Activated CD8-positive, alpha-beta T cell treated with anti-CD3 and anti-CD28 coated beads, Interleukin-2, amount 10 ng/mL, durations not matched to agents 7 days and 5 days (primary cell): ENCODE results near the gene RAB27B. TPM values are rescaled to one million over a fixed set of nuclear protein-coding genes. Genes with fewer than 3 reads are reported as not detected.
A peak's percentile ranks its signal among the peaks of the same experiment; 100 is the strongest.

ENCODE experiments used
- ATAC-seq: fragments of 150-1000 bp; cut with Tn5 transposase; one replicate; pipeline ENCODE4 v1.10.0; 2021; ENCODE audit warnings: moderate library complexity
- CTCF ChIA-PET: fragments of 350-600 bp; sonication (Branson Sonifier 250); formaldehyde crosslinking; loops from one replicate; lab custom pipeline; 2021; ENCODE audit warnings: antibody characterized with exemption; lab: Charles Lee
- POLR2A ChIA-PET: fragments of 350-600 bp; sonication (Branson Sonifier 250); formaldehyde crosslinking; loops from one replicate; lab custom pipeline; 2021; ENCODE audit warnings: antibody characterized with exemption; lab: Charles Lee
- DNase-seq: peaks from one replicate; pipeline ENCODE4 v3.0.0-alpha.2; 2020
- H3K27ac Mint-ChIP-seq: one replicate; pipeline ENCODE4 v1.8.0; 2021; ENCODE audit warnings: mild to moderate bottlenecking, mixed read lengths
- H3K27me3 Mint-ChIP-seq: one replicate; pipeline ENCODE4 v1.8.0; 2021; ENCODE audit warnings: low read depth, mixed read lengths
- H3K36me3 Mint-ChIP-seq: one replicate; pipeline ENCODE4 v1.8.0; 2021; ENCODE audit warnings: low read depth, mixed read lengths
- H3K4me1 Mint-ChIP-seq: one replicate; pipeline ENCODE4 v1.8.0; 2021; ENCODE audit warnings: low read depth, mixed read lengths
- H3K4me3 Mint-ChIP-seq: one replicate; pipeline ENCODE4 v1.8.0; 2021; ENCODE audit warnings: mild to moderate bottlenecking, mixed read lengths
- H3K9me3 Mint-ChIP-seq: one replicate; pipeline ENCODE4 v1.8.0; 2022; ENCODE audit warnings: mixed read lengths; ENCODE audit not compliant: insufficient read depth
- total RNA-seq, 2 experiments: library from RNA; stranded (reverse); gene quantifications; one replicate each; pipeline ENCODE4 v1.2.3, GENCODE V29; 2021

The RAB27B gene
- 1 to 10 TPM; 1.7 to 2.0 TPM for total RNA-seq

GRCh38 chr18:54828281-54828881, at the start of gene RAB27B:
TSS of gene RAB27B (plus strand) at chr18:54828477. CDS start at chr18:54877586, 49,109 bp downstream.
- Mint-ChIP-seq H3K36me3 (no peaks in the 10 kb centered on the region), H3K9me3 (no peaks in the 10 kb centered on the region), H3K27me3 (peaks cover 35% of the 10 kb centered on the region), H3K27ac (no peak within 1 kb of the TSS), H3K4me1 (peaks cover 16% of the 10 kb centered on the region), H3K4me3 (peak within 1 kb of the TSS; percentile 67)
- POLR2A ChIA-PET: no interaction called here
- CTCF ChIA-PET: no interaction called here
- ATAC-seq (peak; percentile 97), DNase-seq (peak; percentile 75)

- no peak for ATAC-seq
- POLR2A ChIA-PET: no interaction called here
- H3K4me1 Mint-ChIP-seq: peaks cover 3% of the 10 kb centered on the region
- H3K27ac Mint-ChIP-seq: no peak overlapping the region
- H3K36me3 Mint-ChIP-seq: no peaks in the 10 kb centered on the region
- H3K9me3 Mint-ChIP-seq: no peaks in the 10 kb centered on the region
- CTCF ChIA-PET: no interaction called here
- no peak overlapping the region for H3K4me3 Mint-ChIP-seq
- peaks cover 11% of the 10 kb centered on the region for H3K27me3 Mint-ChIP-seq
- no peak for DNase-seq
Observed at GRCh38 chr18:54780285-54780861, 47.9 kb upstream of the RAB27B start.

GRCh38 chr18:54780970-54781369, 47.3 kb upstream of the RAB27B start:
- Mint-ChIP-seq H3K4me1 (peaks cover 3% of the 10 kb centered on the region), H3K27me3 (peaks cover 8% of the 10 kb centered on the region), H3K36me3 (no peaks in the 10 kb centered on the region), H3K4me3 (no peak overlapping the region), H3K27ac (no peak overlapping the region), H3K9me3 (no peaks in the 10 kb centered on the region)
- POLR2A ChIA-PET: no interaction called here
- DNase-seq (no peak), ATAC-seq (no peak)
- CTCF ChIA-PET: no interaction called here

- no peak for DNase-seq
- Mint-ChIP-seq H3K27ac (no peak overlapping the region), H3K9me3 (no peaks in the 10 kb centered on the region), H3K4me1 (peaks cover 3% of the 10 kb centered on the region), H3K27me3 (peaks cover 6% of the 10 kb centered on the region), H3K4me3 (no peak overlapping the region), H3K36me3 (no peaks in the 10 kb centered on the region)
- ChIA-PET CTCF (no interaction called here), POLR2A (no interaction called here)
- no peak for ATAC-seq
Observed at GRCh38 chr18:54783139-54783538, 45.1 kb upstream of the RAB27B start.

GRCh38 chr18:54786206-54786605, 42.1 kb upstream of the RAB27B start:
- ATAC-seq (no peak), DNase-seq (no peak)
- Mint-ChIP-seq H3K36me3 (no peaks in the 10 kb centered on the region), H3K4me3 (no peak overlapping the region), H3K9me3 (no peaks in the 10 kb centered on the region), H3K4me1 (peaks cover 3% of the 10 kb centered on the region), H3K27me3 (peaks cover 4% of the 10 kb centered on the region), H3K27ac (no peak overlapping the region)
- ChIA-PET POLR2A (no interaction called here), CTCF (no interaction called here)

- Mint-ChIP-seq H3K27me3 (peaks cover 4% of the 10 kb centered on the region), H3K36me3 (no peaks in the 10 kb centered on the region), H3K4me3 (no peak overlapping the region), H3K27ac (no peak overlapping the region), H3K9me3 (no peaks in the 10 kb centered on the region), H3K4me1 (peaks cover 3% of the 10 kb centered on the region)
- DNase-seq (no peak), ATAC-seq (no peak)
- POLR2A ChIA-PET: no interaction called here
- CTCF ChIA-PET: interaction anchor here (0.6 kb wide), 1 partner anchor 832 kb away, joined by 3 read pairs; no protein-coding TSS in a partner anchor
Observed at GRCh38 chr18:54787121-54787520, 41.2 kb upstream of the RAB27B start.

- ChIA-PET CTCF (no interaction called here), POLR2A (no interaction called here)
- H3K27me3 Mint-ChIP-seq: peaks cover 4% of the 10 kb centered on the region
- no peak for DNase-seq
- H3K36me3 Mint-ChIP-seq: no peaks in the 10 kb centered on the region
- peaks cover 3% of the 10 kb centered on the region for H3K4me1 Mint-ChIP-seq
- H3K9me3 Mint-ChIP-seq: no peaks in the 10 kb centered on the region
- no peak for ATAC-seq
- no peak overlapping the region for H3K27ac Mint-ChIP-seq
- H3K4me3 Mint-ChIP-seq: no peak overlapping the region
Observed at GRCh38 chr18:54787616-54788015, 40.7 kb upstream of the RAB27B start.

- H3K4me3 Mint-ChIP-seq: no peak overlapping the region
- no peak overlapping the region for H3K27ac Mint-ChIP-seq
- ChIA-PET CTCF (no interaction called here), POLR2A (no interaction called here)
- no peaks in the 10 kb centered on the region for H3K4me1 Mint-ChIP-seq
- H3K9me3 Mint-ChIP-seq: no peaks in the 10 kb centered on the region
- no peaks in the 10 kb centered on the region for H3K36me3 Mint-ChIP-seq
- DNase-seq (no peak), ATAC-seq (no peak)
- H3K27me3 Mint-ChIP-seq: peaks cover 1% of the 10 kb centered on the region
Observed at GRCh38 chr18:54790109-54790508, 38.2 kb upstream of the RAB27B start.

- H3K36me3 Mint-ChIP-seq: no peaks in the 10 kb centered on the region
- H3K4me1 Mint-ChIP-seq: no peaks in the 10 kb centered on the region
- no peak overlapping the region for H3K4me3 Mint-ChIP-seq
- no peaks in the 10 kb centered on the region for H3K9me3 Mint-ChIP-seq
- POLR2A ChIA-PET: no interaction called here
- peaks cover 1% of the 10 kb centered on the region for H3K27me3 Mint-ChIP-seq
- CTCF ChIA-PET: no interaction called here
- no peak for ATAC-seq
- H3K27ac Mint-ChIP-seq: no peak overlapping the region
- DNase-seq: no peak
Observed at GRCh38 chr18:54791657-54792056, 36.6 kb upstream of the RAB27B start.

- H3K9me3 Mint-ChIP-seq: no peaks in the 10 kb centered on the region
- POLR2A ChIA-PET: no interaction called here
- DNase-seq (no peak), ATAC-seq (no peak)
- no peaks in the 10 kb centered on the region for H3K4me1 Mint-ChIP-seq
- no peaks in the 10 kb centered on the region for H3K36me3 Mint-ChIP-seq
- peaks cover 1% of the 10 kb centered on the region for H3K27me3 Mint-ChIP-seq
- CTCF ChIA-PET: no interaction called here
- no peak overlapping the region for H3K4me3 Mint-ChIP-seq
- no peak overlapping the region for H3K27ac Mint-ChIP-seq
Observed at GRCh38 chr18:54792079-54792478, 36.2 kb upstream of the RAB27B start.

- no peak for ATAC-seq
- H3K4me3 Mint-ChIP-seq: no peak overlapping the region
- DNase-seq: no peak
- H3K36me3 Mint-ChIP-seq: no peaks in the 10 kb centered on the region
- CTCF ChIA-PET: no interaction called here
- POLR2A ChIA-PET: no interaction called here
- peaks cover 2% of the 10 kb centered on the region for H3K27me3 Mint-ChIP-seq
- H3K9me3 Mint-ChIP-seq: no peaks in the 10 kb centered on the region
- H3K4me1 Mint-ChIP-seq: no peaks in the 10 kb centered on the region
- no peak overlapping the region for H3K27ac Mint-ChIP-seq
Observed at GRCh38 chr18:54794823-54795222, 33.5 kb upstream of the RAB27B start.

GRCh38 chr18:54798186-54798585, 30.1 kb upstream of the RAB27B start:
- DNase-seq (no peak), ATAC-seq (no peak)
- no peak overlapping the region for H3K4me3 Mint-ChIP-seq
- H3K27ac Mint-ChIP-seq: no peak overlapping the region
- peaks cover 6% of the 10 kb centered on the region for H3K27me3 Mint-ChIP-seq
- CTCF ChIA-PET: no interaction called here
- H3K4me1 Mint-ChIP-seq: no peaks in the 10 kb centered on the region
- no peaks in the 10 kb centered on the region for H3K36me3 Mint-ChIP-seq
- H3K9me3 Mint-ChIP-seq: no peaks in the 10 kb centered on the region
- POLR2A ChIA-PET: no interaction called here
